Glutamatergic neuron (in vitro differentiated cells): ENCODE results near the gene JUND. TPM values are rescaled to one million over a fixed set of nuclear protein-coding genes. Genes with fewer than 3 reads are reported as not detected.

ENCODE experiments used
- DNase-seq: peaks from one replicate; pipeline ENCODE4 v3.0.0; 2022
- H3K27ac Mint-ChIP-seq: one replicate; pipeline ENCODE4 v1.8.0; 2020; ENCODE audit warnings: mild to moderate bottlenecking, mixed read lengths, inconsistent platforms; ENCODE audit not compliant: unreplicated experiment
- H3K27me3 Mint-ChIP-seq: one replicate; pipeline ENCODE4 v1.8.0; 2020; ENCODE audit warnings: mild to moderate bottlenecking, moderate library complexity, mixed read lengths, inconsistent platforms; ENCODE audit not compliant: unreplicated experiment
- H3K36me3 Mint-ChIP-seq: one replicate; pipeline ENCODE4 v1.8.0; 2020; ENCODE audit warnings: mild to moderate bottlenecking, mixed read lengths, inconsistent platforms; ENCODE audit not compliant: unreplicated experiment
- H3K4me1 Mint-ChIP-seq: one replicate; pipeline ENCODE4 v1.8.0; 2020; ENCODE audit warnings: mild to moderate bottlenecking, low read depth, mixed read lengths, inconsistent platforms; ENCODE audit not compliant: unreplicated experiment
- H3K4me3 Mint-ChIP-seq: one replicate; pipeline ENCODE4 v1.8.0; 2020; ENCODE audit warnings: mild to moderate bottlenecking, mixed read lengths, inconsistent platforms; ENCODE audit not compliant: unreplicated experiment
- H3K9me3 Mint-ChIP-seq: one replicate; pipeline ENCODE4 v1.8.0; 2020; ENCODE audit warnings: mild to moderate bottlenecking, moderate library complexity, mixed read lengths, inconsistent platforms; ENCODE audit not compliant: unreplicated experiment
- total RNA-seq: library from RNA; stranded (reverse); fragmentation: NEBNext Ultra II Directional; extraction: Animal tissue kit (Norgen Biotek cat#: 25700); gene quantifications from one replicate; pipeline ENCODE4 v1.2.1, GENCODE V29; 2021; ENCODE audit not compliant: unreplicated experiment
- TF ChIP-seq, protein P1 (sequence below): fragments of 200-600 bp; sonication (generic); IDR thresholded peaks from one replicate; pipeline ENCODE4 v1.5.0; 2021; ENCODE audit not compliant: partially characterized antibody, unreplicated experiment

JUND gene
- total RNA-seq, 1 donor from 2014 or later = 341 TPM

DNA sequence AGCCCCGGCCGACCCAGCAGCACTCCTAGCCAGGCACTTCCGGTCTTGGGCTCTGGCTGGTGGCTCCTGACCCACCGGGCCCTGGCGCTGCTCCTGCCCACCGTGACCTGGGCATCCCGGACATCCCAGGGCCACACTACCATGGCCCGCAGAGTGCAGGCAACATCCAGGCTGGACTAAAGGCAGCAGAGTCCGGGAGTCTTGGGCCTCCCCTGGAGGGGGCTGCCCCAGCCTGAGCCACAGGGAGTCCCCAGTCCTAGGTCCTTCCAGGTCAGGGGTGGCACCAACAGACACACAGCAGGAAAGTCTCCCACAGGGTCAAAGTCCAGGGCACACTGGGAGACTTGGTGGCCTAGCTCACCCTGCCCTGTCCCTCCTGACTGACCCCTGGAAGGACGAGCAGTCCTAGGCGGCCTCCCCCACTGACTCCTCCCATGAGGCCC, 30.7 kb upstream of the JUND start:
- TF ChIP-seq, protein P1, sequence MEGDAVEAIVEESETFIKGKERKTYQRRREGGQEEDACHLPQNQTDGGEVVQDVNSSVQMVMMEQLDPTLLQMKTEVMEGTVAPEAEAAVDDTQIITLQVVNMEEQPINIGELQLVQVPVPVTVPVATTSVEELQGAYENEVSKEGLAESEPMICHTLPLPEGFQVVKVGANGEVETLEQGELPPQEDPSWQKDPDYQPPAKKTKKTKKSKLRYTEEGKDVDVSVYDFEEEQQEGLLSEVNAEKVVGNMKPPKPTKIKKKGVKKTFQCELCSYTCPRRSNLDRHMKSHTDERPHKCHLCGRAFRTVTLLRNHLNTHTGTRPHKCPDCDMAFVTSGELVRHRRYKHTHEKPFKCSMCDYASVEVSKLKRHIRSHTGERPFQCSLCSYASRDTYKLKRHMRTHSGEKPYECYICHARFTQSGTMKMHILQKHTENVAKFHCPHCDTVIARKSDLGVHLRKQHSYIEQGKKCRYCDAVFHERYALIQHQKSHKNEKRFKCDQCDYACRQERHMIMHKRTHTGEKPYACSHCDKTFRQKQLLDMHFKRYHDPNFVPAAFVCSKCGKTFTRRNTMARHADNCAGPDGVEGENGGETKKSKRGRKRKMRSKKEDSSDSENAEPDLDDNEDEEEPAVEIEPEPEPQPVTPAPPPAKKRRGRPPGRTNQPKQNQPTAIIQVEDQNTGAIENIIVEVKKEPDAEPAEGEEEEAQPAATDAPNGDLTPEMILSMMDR = no peak
- Mint-ChIP-seq H3K9me3 (no peaks in the 10 kb centered on the region), H3K4me1 (no peaks in the 10 kb centered on the region), H3K27me3 (peaks cover 2% of the 10 kb centered on the region), H3K4me3 (no peak overlapping the region), H3K27ac (no peak overlapping the region), H3K36me3 (no peaks in the 10 kb centered on the region)
- no peak for DNase-seq

DNA sequence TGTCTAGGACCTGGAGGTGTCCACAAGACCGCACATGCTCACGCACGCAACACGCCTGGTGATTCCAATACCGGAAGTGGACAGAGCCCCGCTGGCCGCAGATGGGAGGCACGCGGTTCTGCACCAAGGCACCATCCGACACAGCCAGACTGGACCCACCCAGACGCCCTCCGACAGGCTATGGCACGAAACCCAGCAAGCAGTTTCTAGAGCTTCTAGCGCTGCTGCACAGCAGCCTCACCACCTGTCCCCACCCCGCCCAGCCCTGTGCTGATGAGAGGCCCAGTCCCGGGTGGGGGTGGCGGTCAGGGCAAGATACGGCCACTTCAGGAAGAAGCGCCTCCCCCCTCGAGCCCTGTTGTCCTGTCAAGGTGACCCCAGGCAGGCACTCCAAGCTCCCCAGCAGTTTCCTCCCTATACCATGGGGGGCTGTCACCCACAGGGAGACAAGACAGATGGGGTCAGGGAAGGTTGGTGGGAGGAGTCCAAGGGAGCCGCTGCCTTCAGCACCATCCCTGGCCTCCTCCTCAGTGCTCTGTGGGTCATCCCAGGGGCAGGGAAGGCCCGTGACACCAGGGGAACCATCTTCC, 30.2 kb upstream of the JUND start:
- Mint-ChIP-seq H3K27me3 (peaks cover 2% of the 10 kb centered on the region), H3K27ac (no peak overlapping the region), H3K9me3 (no peaks in the 10 kb centered on the region), H3K4me1 (peaks cover 2% of the 10 kb centered on the region), H3K4me3 (no peak overlapping the region), H3K36me3 (no peaks in the 10 kb centered on the region)
- DNase-seq = no peak
- TF ChIP-seq, protein P1 = no peak

DNA sequence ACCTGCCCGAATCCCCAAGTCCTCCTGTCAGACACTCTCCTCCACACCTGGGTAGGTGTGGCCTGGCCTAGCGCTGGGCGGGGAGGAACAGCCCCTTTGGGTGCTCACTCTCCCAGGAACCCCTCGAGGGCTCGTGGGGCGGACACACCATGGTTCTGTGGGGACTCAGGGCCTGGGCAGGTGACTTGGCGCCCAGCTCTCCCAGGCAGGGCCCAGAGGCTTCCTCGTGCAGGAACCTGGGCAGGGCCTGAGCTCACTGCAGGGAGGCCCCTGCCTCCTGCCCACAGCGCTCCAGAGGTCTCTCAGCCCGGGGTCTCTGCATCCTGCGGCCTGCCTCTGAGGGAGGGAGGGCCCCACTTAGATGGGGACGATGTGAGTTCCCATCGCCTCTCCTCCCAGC, 29.5 kb upstream of the JUND start:
- Mint-ChIP-seq H3K4me1 (peaks cover 2% of the 10 kb centered on the region), H3K4me3 (no peak overlapping the region), H3K9me3 (no peaks in the 10 kb centered on the region), H3K27me3 (peaks cover 2% of the 10 kb centered on the region), H3K27ac (no peak overlapping the region), H3K36me3 (no peaks in the 10 kb centered on the region)
- DNase-seq = no peak
- TF ChIP-seq, protein P1 = no peak

DNA sequence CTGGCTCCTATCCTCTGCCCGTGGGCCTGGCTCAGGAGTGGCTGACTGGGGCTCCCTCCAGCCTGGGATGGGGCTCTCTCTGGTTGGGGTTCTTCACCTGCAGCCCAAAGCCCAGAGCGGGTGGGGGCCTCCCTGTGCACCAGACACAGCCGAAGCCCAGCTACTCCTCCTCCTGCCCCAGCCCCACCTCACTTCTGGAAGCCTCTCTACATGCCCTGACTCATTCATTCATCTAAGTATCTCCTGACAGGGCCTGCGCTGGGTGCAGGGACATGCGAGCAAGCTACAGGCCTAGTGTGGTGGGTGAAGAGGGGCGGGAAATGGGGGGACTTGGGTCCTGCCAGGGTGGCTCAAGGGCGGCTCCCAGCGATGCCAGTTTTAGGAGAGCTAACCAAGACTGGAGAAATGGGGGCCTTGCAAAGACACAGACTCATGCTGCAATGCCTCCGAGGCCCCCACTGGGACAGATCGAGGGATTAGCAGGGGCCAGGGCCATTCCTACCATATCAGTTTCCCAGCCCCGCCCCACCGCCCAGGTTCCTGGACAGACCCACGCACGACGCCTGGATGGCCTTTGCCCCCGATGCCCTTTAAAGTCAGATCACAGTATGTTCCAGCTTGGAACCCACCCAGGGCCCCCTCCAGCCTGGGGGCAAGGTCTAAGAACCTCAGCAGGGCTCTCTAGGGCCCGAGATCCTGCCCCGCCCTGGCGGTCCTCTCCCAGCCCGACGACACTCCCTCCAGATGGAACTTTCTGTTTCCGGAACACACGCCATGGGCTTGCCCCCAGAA, 28.9 kb upstream of the JUND start:
- Mint-ChIP-seq H3K27ac (no peak overlapping the region), H3K4me1 (peaks cover 3% of the 10 kb centered on the region), H3K4me3 (no peak overlapping the region), H3K27me3 (peaks cover 2% of the 10 kb centered on the region), H3K9me3 (no peaks in the 10 kb centered on the region), H3K36me3 (no peaks in the 10 kb centered on the region)
- TF ChIP-seq, protein P1 = no peak
- no peak for DNase-seq

GRCh38 chr19:18309525-18310064, 28.2 kb upstream of the JUND start:
- no peak for DNase-seq
- H3K27me3 Mint-ChIP-seq = peaks cover 7% of the 10 kb centered on the region
- H3K9me3 Mint-ChIP-seq = no peaks in the 10 kb centered on the region
- H3K36me3 Mint-ChIP-seq = no peaks in the 10 kb centered on the region
- TF ChIP-seq, protein P1 = no peak
- no peak overlapping the region for H3K4me3 Mint-ChIP-seq
- H3K27ac Mint-ChIP-seq = no peak overlapping the region
- H3K4me1 Mint-ChIP-seq = peaks cover 8% of the 10 kb centered on the region
